Measurements from ENCODE around the gene RNF208. TPM values are rescaled to one million over a fixed set of nuclear protein-coding genes. Genes with fewer than 3 reads are reported as not detected.
A peak's percentile ranks its signal among the peaks of the same experiment; 100 is the strongest.
"Not testable (repeated sequence)": the region's sequence is repeated elsewhere in the genome, so short reads cannot be mapped to it uniquely, and the experiment has no call there.

RNF208 gene
- total and polyA plus RNA-seq, 9 of the 15 experiments (the other 6 are each of a cell fraction or from before 2014, with no cell fraction given) = 0.15 to 6.9 (median 0.50) TPM; not detected in 2

DNA sequence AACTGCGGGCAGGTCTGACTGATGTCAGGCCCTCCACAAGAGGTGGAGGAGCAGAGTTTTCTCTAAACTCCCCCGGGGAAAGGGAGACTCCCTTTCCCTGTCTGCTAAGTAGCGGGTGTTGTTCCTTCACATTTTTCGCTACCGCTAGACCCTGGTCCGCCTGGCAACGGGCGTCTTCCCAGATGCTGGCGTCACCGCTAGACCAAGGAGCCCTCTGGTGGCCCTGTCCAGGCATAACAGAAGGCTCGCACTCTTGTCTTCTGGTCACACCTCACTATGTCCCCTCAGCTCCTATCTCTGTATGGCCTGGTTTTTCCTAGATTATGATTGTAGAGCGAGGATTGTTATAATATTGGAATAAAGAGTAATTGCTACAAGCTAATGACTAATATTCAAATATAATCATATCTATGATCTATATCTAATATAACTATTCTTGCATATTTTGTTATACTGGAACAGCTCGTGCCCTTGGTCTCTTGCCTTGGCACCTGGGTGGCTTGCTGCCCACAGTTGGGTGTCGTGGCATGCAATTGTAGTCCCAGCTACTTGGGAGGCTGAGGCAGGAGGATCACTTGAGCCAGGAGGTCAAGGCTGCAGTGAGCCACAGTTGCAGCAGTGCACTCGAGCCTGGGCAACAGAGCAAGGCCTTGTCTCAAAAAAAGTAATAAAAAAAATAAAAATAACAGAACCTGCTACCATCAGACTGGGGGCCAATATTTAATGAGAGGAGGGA, 40.3 kb upstream of the RNF208 start:
- FAIRE-seq (peak; percentile 35), ATAC-seq (peak; percentile 72), DNase-seq (ENCODE audit: extremely low read depth in 1 of 4, low spot score in 3 of 4) (peak in 1 of 4 experiments; percentile 54)
- peaks cover 66% of the 10 kb centered on the region; the same call in 2 of the 3 replicates for H3K36me3 ChIP-seq (ENCODE audit: control insufficient read depth, insufficient read depth, low read length)
- H3K9me1 ChIP-seq (ENCODE audit: control insufficient read depth, insufficient read depth, low read length); H3K27me3 ChIP-seq (ENCODE audit: control insufficient read depth in 2 of 2, insufficient read depth in 2 of 2, low read length in 2 of 2); BruUV-seq (replicated peaks); intact Hi-C loops (cut with micrococcal nuclease); H3K4me3 ChIP-seq; CTCF ChIA-PET (ENCODE audit: low intra/inter-chr PET ratio); H2AFZ ChIP-seq (ENCODE audit: low read depth, low read length); H3K4me2 ChIP-seq (ENCODE audit: insufficient read depth, low read length); H3K27ac ChIP-seq (ENCODE audit: extremely low read depth, low read depth, low read length); H3K79me2 ChIP-seq (ENCODE audit: control insufficient read depth, insufficient read depth, low read length); in situ Hi-C loops (cut with MboI); H4K20me1 ChIP-seq (replicated peaks; ENCODE audit: control insufficient read depth, insufficient read depth, low read length); H3K9me3 ChIP-seq (replicated peaks; ENCODE audit: control insufficient read depth, insufficient read depth, low read depth, low read length); H3K9ac ChIP-seq (ENCODE audit: insufficient read depth in 1 of 2, low read depth in 2 of 2, low read length in 2 of 2); TF ChIP-seq ATF1 (CRISPR knock-in tag; IDR thresholded peaks at IDR 0.05): not testable (repeated sequence)
- POLR2A ChIA-PET = interaction anchor here (0.6 to 2.4 kb wide), 8 partner anchors 15 to 427 kb away, joined by 3 to 13 read pairs (median 3); partner anchors contain the start of genes TOR4A and TUBB4B
- 27% methylated on average over 14 of the region's 15 CpGs for WGBS (ENCODE audit: insufficient coverage, low coverage, missing lambda C conversion rate)
- peaks cover 0 to 31% of the 10 kb centered on the region in 2 experiments; a peak in 2 of 5 replicates for H3K4me1 ChIP-seq (replicated peaks in 1 of 2; ENCODE audit: control insufficient read depth in 2 of 2, insufficient read depth in 2 of 2, low read length in 2 of 2)
- TF ChIP-seq, protein P1, sequence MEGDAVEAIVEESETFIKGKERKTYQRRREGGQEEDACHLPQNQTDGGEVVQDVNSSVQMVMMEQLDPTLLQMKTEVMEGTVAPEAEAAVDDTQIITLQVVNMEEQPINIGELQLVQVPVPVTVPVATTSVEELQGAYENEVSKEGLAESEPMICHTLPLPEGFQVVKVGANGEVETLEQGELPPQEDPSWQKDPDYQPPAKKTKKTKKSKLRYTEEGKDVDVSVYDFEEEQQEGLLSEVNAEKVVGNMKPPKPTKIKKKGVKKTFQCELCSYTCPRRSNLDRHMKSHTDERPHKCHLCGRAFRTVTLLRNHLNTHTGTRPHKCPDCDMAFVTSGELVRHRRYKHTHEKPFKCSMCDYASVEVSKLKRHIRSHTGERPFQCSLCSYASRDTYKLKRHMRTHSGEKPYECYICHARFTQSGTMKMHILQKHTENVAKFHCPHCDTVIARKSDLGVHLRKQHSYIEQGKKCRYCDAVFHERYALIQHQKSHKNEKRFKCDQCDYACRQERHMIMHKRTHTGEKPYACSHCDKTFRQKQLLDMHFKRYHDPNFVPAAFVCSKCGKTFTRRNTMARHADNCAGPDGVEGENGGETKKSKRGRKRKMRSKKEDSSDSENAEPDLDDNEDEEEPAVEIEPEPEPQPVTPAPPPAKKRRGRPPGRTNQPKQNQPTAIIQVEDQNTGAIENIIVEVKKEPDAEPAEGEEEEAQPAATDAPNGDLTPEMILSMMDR (IDR thresholded peaks at IDR 0.05 in 2 of 3, conservative IDR thresholded peaks at IDR 0.05 in 1 of 3; ENCODE audit: insufficient read depth in 2 of 3, low read depth in 1 of 3, low read length in 3 of 3) = peak; percentile 33 to 59 (median 42); a peak in 5 of 6 replicates
- TF ChIP-seq, protein P2, sequence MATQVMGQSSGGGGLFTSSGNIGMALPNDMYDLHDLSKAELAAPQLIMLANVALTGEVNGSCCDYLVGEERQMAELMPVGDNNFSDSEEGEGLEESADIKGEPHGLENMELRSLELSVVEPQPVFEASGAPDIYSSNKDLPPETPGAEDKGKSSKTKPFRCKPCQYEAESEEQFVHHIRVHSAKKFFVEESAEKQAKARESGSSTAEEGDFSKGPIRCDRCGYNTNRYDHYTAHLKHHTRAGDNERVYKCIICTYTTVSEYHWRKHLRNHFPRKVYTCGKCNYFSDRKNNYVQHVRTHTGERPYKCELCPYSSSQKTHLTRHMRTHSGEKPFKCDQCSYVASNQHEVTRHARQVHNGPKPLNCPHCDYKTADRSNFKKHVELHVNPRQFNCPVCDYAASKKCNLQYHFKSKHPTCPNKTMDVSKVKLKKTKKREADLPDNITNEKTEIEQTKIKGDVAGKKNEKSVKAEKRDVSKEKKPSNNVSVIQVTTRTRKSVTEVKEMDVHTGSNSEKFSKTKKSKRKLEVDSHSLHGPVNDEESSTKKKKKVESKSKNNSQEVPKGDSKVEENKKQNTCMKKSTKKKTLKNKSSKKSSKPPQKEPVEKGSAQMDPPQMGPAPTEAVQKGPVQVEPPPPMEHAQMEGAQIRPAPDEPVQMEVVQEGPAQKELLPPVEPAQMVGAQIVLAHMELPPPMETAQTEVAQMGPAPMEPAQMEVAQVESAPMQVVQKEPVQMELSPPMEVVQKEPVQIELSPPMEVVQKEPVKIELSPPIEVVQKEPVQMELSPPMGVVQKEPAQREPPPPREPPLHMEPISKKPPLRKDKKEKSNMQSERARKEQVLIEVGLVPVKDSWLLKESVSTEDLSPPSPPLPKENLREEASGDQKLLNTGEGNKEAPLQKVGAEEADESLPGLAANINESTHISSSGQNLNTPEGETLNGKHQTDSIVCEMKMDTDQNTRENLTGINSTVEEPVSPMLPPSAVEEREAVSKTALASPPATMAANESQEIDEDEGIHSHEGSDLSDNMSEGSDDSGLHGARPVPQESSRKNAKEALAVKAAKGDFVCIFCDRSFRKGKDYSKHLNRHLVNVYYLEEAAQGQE (IDR thresholded peaks at IDR 0.05; ENCODE audit: borderline replicate concordance) = peak; percentile 37; the same call in 1 of the 2 replicates
- TF ChIP-seq, protein P2 (CRISPR knock-in tag; IDR thresholded peaks at IDR 0.05; ENCODE audit: low read depth) = not testable (repeated sequence)
- TF ChIP-seq ATF1 (tag; IDR thresholded peaks at IDR 0.05) (peak; percentile 69), ATF7 (IDR thresholded peaks at IDR 0.05) (0 out of 2 replicates have a peak, but pooled peaks have one; percentile 38)

Data from K562 (cell line).